HG03432 (cell line): ENCODE results near the gene ALB.

Experiments used
- ATAC-seq: cut with Tn5 transposase; IDR thresholded peaks from one replicate; pipeline ENCODE4 v1.9.1; 2021; ENCODE audit warnings: mild to moderate bottlenecking, moderate library complexity; ENCODE audit not compliant: unreplicated experiment

The ALB gene

GRCh38 chr4:73429826-73430587, 25.9 kb downstream of the ALB start:
- no peak for ATAC-seq

GRCh38 chr4:73431813-73432168, 27.7 kb downstream of the ALB start:
- no peak for ATAC-seq

DNA sequence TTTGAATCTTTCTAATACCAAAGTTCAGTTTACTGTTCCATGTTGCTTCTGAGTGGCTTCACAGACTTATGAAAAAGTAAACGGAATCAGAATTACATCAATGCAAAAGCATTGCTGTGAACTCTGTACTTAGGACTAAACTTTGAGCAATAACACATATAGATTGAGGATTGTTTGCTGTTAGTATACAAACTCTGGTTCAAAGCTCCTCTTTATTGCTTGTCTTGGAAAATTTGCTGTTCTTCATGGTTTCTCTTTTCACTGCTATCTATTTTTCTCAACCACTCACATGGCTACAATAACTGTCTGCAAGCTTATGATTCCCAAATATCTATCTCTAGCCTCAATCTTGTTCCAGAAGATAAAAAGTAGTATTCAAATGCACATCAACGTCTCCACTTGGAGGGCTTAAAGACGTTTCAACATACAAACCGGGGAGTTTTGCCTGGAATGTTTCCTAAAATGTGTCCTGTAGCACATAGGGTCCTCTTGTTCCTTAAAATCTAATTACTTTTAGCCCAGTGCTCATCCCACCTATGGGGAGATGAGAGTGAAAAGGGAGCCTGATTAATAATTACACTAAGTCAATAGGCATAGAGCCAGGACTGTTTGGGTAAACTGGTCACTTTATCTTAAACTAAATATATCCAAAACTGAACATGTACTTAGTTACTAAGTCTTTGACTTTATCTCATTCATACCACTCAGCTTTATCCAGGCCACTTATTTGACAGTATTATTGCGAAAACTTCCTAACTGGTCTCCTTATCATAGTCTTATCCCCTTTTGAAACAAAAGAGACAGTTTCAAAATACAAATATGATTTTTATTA, 28.3 kb downstream of the ALB start:
- ATAC-seq: no peak

- no peak for ATAC-seq
Measured at GRCh38 chr4:73433140-73433539, 29.1 kb downstream of the ALB start.

- ATAC-seq: peak; percentile 68
Measured at GRCh38 chr4:73434311-73434710, 30.2 kb downstream of the ALB start.

- ATAC-seq: no peak
Measured at GRCh38 chr4:73435984-73436383, 31.9 kb downstream of the ALB start, which contains the start of gene AFP. Gene AFP (plus strand): TSS chr4:73436221. CDS start chr4:73436263, 42 bp downstream.

DNA sequence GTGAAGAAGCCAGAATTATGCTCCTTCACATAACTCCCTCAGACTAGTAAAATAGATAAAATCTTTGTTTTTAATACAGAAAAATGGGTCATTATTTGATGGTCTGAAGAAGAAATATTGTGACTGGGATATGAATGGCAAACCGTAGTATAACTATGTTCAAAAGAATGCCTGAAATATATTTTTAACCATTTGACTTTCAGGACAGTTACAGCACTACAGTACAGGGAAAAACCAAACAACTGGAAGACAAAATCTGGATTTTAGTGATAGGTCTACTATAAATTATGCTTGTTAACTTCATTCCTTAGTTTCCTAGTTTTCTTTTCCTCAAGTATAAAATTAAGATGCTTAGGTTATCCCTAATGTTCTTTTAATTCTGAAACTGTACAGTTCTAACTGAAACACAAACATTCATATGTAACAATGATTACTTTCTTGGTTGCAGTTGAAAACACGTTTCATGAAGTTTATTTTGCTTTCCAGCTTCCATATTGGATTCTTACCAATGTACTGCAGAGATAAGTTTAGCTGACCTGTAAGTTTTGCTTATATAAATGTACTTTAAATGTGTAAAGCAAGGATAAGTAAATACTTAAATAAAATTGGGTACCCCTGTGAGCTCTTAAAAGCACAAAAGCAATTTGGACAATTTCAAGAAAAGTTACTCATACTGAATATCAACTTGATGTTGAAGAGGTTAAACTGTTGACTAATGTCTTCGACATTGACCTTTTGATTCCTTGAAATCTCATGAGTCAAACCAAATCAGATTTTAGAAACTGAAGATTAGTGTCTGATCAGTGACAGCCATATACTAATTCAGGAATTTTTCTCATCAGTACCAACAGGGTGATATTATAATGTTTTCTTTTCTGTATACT, 32.8 kb downstream of the ALB start:
- no peak for ATAC-seq

DNA sequence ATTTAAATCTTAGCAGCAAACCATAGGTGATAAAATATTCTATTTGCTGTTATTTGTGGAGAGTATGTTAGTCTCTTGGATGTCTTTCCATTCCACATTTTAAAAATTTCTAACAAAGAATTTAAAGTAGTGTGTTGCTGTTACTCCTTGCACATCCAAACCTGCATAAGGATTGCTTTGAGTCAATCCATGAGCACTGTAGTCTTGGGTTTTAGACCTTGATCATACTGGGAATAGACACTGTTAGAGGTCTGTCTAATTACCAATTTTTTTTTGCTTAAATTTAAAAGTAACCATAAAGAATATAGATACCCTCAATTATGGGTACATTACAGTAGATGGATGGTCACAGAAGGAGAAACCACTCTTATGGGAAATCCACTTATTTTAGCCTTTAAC, 33.5 kb downstream of the ALB start:
- no peak for ATAC-seq

- ATAC-seq: no peak
Measured at GRCh38 chr4:73438048-73438447, 34.0 kb downstream of the ALB start.

DNA sequence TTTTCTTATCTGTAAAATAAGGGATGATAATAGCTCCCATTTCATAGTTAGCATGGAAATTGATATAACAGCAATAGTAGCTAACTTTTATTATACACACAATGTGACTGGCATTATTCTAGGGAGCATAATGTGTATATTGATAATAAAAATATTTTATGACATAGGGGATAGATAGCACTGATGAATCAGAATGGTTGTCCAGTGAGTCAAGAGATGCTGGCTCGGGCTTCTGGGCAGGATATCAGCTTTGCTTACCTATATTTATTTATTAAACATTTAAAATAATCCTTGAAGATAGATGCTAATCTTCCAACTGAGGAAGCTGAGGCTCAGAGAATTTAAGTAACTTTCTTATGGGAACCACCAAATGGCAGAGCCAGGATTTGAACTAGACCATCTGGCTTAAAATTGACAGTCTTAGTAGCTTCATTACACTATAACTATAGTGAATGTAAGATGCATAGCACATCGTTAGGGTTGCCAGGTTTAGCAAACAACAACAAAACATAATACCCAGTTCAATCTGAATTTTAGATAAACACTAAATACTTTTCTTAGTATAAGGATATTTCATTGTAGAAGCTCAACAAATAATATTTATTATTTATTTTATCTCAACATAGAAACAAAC, 34.6 kb downstream of the ALB start:
- ATAC-seq: no peak

DNA sequence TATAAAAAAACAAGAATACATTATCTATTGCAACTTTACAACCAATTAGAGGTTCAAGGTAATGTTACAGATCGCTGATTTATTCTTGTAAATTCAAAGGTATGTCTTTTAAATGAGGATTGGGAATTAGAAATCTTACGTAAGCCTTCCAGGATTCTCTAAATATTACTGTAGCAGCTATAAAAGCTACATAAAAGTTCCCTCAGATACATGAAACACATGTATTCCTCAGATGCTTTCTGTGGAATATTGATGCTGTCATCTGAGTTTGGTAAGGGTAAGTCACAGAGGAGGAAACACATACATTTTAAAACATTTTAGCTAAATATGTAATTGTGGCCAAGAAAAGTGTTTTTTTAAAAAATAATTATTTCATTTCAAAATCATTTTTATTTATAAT, 35.4 kb downstream of the ALB start:
- no peak for ATAC-seq

- ATAC-seq: no peak
Measured at GRCh38 chr4:73439991-73440390, 35.9 kb downstream of the ALB start.

DNA sequence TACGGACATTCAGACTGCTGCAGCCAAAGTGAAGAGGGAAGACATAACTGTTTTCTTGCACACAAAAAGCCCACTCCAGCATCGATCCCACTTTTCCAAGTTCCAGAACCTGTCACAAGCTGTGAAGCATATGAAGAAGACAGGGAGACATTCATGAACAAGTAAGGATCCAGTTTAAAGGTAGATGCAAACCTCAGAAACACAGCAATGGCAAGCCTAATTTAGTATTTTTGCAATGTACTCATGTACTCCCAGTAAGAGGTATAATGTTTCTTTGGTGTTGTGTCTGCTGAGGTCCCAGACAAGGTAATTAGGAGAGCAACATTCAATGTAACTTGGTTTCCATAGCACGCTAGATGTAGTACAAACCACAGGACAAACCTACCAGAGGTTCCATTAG, 36.6 kb downstream of the ALB start:
- ATAC-seq: no peak

- no peak for ATAC-seq
Measured at GRCh38 chr4:73442275-73442674, 38.2 kb downstream of the ALB start.

- no peak for ATAC-seq
Measured at GRCh38 chr4:73443224-73443623, 39.1 kb downstream of the ALB start.

GRCh38 chr4:73445383-73446335, 41.6 kb downstream of the ALB start:
- ATAC-seq: no peak

DNA sequence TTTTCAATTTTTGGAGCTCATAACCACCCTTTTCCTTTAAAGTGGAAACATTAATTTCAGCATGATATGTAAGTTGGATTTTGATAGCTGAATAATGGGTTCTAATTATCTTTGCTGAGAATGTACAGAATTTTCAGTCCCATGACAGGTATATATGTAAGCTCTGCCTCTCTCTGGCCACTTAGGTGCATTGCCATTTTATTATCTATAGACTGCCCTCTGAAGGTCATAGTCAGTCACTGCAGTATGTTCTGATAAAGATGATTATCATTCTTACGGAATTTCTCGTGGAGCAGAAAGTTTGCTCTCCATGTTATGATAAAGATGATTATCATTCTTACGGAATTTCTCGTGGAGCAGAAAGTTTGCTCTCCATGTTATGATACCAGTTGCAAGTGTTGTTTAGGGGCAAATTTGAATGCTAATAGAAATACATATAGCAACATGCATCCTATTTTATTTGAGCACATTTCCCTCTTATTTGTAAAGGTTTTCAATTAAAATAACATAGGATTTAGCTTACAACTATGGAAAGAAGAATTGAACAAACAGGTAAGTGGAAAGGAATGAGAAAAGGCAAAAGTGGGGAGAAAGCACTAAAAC, 42.4 kb downstream of the ALB start:
- ATAC-seq: peak; percentile 98

GRCh38 chr4:73447671-73448070, 43.6 kb downstream of the ALB start:
- no peak for ATAC-seq
